HepG2 (cell line): ENCODE measurements around the gene ARHGEF39. TPM values are rescaled to one million over a fixed set of nuclear protein-coding genes. Genes with fewer than 3 reads are reported as not detected.

Experiments used
- ATAC-seq: fragments of 200-7000 bp; cut with Tn5 transposase; 3 replicates; pipeline ENCODE4 v1.9.1; 2020; ENCODE audit warnings: mild to moderate bottlenecking, moderate library complexity
- BruUV-seq: library from RNA; stranded (reverse); fragments of 400-500 nt; replicated peaks from 2 replicates; lab custom pipeline; 2021; lab: Mats Ljungman, UMichigan
- CTCF ChIA-PET: fragments of 300-600 bp; formaldehyde crosslinking; extraction: SDS; loops from one replicate; lab custom pipeline; 2021; ENCODE audit warnings: low total read pairs, inconsistent platforms, low intra/inter-chr PET ratio; lab: Yijun Ruan, JAX
- POLR2A ChIA-PET: fragments of 350-600 bp; sonication (Branson Sonifier 250); formaldehyde crosslinking; loops from one replicate; lab custom pipeline; 2020; ENCODE audit warnings: antibody characterized with exemption, inconsistent platforms; lab: Yijun Ruan, JAX
- DNase-seq: peaks from one replicate; pipeline ENCODE4 v3.0.0-alpha.2; 2015; ENCODE audit warnings: low spot score
- FAIRE-seq: peaks from 3 replicates; lab custom pipeline; 2011; peaks lifted over from hg19 to GRCh38; lab: Jason Lieb, UNC
- H2AFZ ChIP-seq: one replicate; pipeline ENCODE4 v1.6.1; 2011; ENCODE audit warnings: low read length, inconsistent platforms
- H3K27ac ChIP-seq: fragments of 300-600 bp; 3 replicates; pipeline ENCODE4 v1.8.0; 2011; ENCODE audit warnings: mixed run types, mild to moderate bottlenecking, mixed read lengths, low read length, inconsistent platforms; ENCODE audit not compliant: insufficient read depth; ENCODE audit errors: extremely low read length
- H3K27me3 ChIP-seq, 2 experiments: fragments of 200-600 bp in 1 of 2; 2 replicates in 1 of 2; 3 replicates in 1 of 2; pipeline versions ENCODE4 v1.6.0 to v1.8.0; 2011; ENCODE audit warnings: low read length in 2 of 2, mild to moderate bottlenecking in 2 of 2, moderate library complexity in 2 of 2, inconsistent platforms in 1 of 2; ENCODE audit not compliant: insufficient read depth in 2 of 2, control insufficient read depth in 1 of 2
- H3K36me3 ChIP-seq, 2 experiments: fragments of 200-600 bp in 1 of 2; replicated peaks in 1 of 2; 2 replicates in 1 of 2; 3 replicates in 1 of 2; pipeline versions ENCODE4 v1.5.1 to v1.8.0; 2011; ENCODE audit warnings: low read length in 2 of 2, inconsistent platforms in 1 of 2; ENCODE audit not compliant: insufficient read depth in 2 of 2, control insufficient read depth in 1 of 2
- H3K4me1 ChIP-seq: 2 replicates; pipeline ENCODE4 v1.5.1; 2012; ENCODE audit warnings: low read length, inconsistent platforms; ENCODE audit not compliant: insufficient read depth
- H3K4me2 ChIP-seq: 2 replicates; pipeline ENCODE4 v1.6.0; 2011; ENCODE audit warnings: low read depth, low read length, inconsistent platforms
- H3K4me3 ChIP-seq, 3 experiments: fragments of 200-600 bp in 1 of 3; sonication (generic), shearing (Covaris generic) in 1 of 3; replicated peaks in 1 of 3; 2 replicates each; pipeline ENCODE4 v1.5.1; 2011 to 2016; ENCODE audit warnings: low read length in 3 of 3, inconsistent platforms in 2 of 3, low read depth in 2 of 3, mild to moderate bottlenecking in 2 of 3, control low read depth in 1 of 3, mixed read lengths in 1 of 3; ENCODE audit not compliant: insufficient read depth in 1 of 3
- H3K79me2 ChIP-seq: one replicate; pipeline ENCODE4 v1.6.1; 2011; ENCODE audit warnings: low read length, inconsistent platforms; ENCODE audit not compliant: insufficient read depth
- H3K9ac ChIP-seq: 2 replicates; pipeline ENCODE4 v1.6.0; 2011; ENCODE audit warnings: mild to moderate bottlenecking, low read depth, low read length, inconsistent platforms; ENCODE audit not compliant: insufficient read depth
- H3K9me3 ChIP-seq: 2 replicates; pipeline ENCODE4 v1.5.1; 2012; ENCODE audit warnings: mild to moderate bottlenecking, low read length
- H4K20me1 ChIP-seq: 2 replicates; pipeline ENCODE4 v1.6.0; 2011; ENCODE audit warnings: inconsistent platforms, mild to moderate bottlenecking, low read length, moderate library complexity; ENCODE audit not compliant: insufficient read depth
- AGO2 ChIP-seq: fragments of 200-400 bp; formaldehyde crosslinking; optimal IDR thresholded peaks from 2 replicates; pipeline ENCODE3; 2017; ENCODE audit warnings: mild to moderate bottlenecking, low read depth, low read length, moderate library complexity
- MXD4 ChIP-seq: IDR thresholded peaks from 2 replicates; pipeline ENCODE4 v1.6.1; 2016; ENCODE audit warnings: mild to moderate bottlenecking, missing biosample characterization, missing genetic modification reagents
- NFYB ChIP-seq: sonication (generic); formaldehyde crosslinking; IDR thresholded peaks from 2 replicates; pipeline ENCODE4 v1.4.0; 2020; ENCODE audit warnings: missing genetic modification reagents
- NR2F6 ChIP-seq, 2 experiments: IDR thresholded peaks; 2 replicates each; pipeline ENCODE4 v1.6.1; 2016; ENCODE audit warnings: antibody characterized with exemption in 1 of 2, mild to moderate bottlenecking in 1 of 2
- RELA ChIP-seq: sonication (generic); formaldehyde crosslinking; IDR thresholded peaks from 2 replicates; pipeline ENCODE4 v1.4.0; 2020; ENCODE audit warnings: missing genetic modification reagents
- ZFAT ChIP-seq: sonication (generic); formaldehyde crosslinking; conservative IDR thresholded peaks from 2 replicates; pipeline ENCODE4 v1.8.1; 2023; ENCODE audit warnings: missing genetic modification reagents, inconsistent platforms
- ZNF484 ChIP-seq: sonication (generic); formaldehyde crosslinking; IDR thresholded peaks from 2 replicates; pipeline ENCODE4 v1.5.1; 2020; ENCODE audit warnings: mild to moderate bottlenecking, low read depth, missing genetic modification reagents, borderline replicate concordance
- ZNF496 ChIP-seq: sonication (generic); formaldehyde crosslinking; IDR thresholded peaks from 2 replicates; pipeline ENCODE4 v1.8.1; 2023; ENCODE audit warnings: mild to moderate bottlenecking, moderate library complexity, missing genetic modification reagents; ENCODE audit not compliant: insufficient replicate concordance
- ZNF503 ChIP-seq: sonication (generic); formaldehyde crosslinking; IDR thresholded peaks from 2 replicates; pipeline ENCODE4 v1.4.0; 2020; ENCODE audit warnings: missing genetic modification reagents
- WGBS: methylation state at CpG from one replicate; pipeline ENCODE4 v1.1.6; 2017; ENCODE audit warnings: low lambda C conversion rate; 5-methylcytosine and 5-hydroxymethylcytosine counted together
- in situ Hi-C: cut with HindIII; loops from 2 replicates; pipeline ENCODE4 v1.10.0; 2017; ENCODE audit warnings: low pct_unique_long_range_greater_than_20kb; ENCODE audit not compliant: extremely low pct_ligation_motif_present
- intact Hi-C: fragments of 100-400 bp; cut with micrococcal nuclease; formaldehyde crosslinking; loops from one replicate; pipeline ENCODE4 v1.10.0; 2022; ENCODE audit not compliant: unreplicated experiment
- polyA plus RNA-seq, 8 experiments: library from polyadenylated mRNA; depleted of rRNA in 3 of 8; stranded (reverse) in 7 of 8; unstranded in 1 of 8; fragments of >200 nt; fragmentation: Illumina TruSeq in 4 of 8; extraction: Trizol in 4 of 8; gene quantifications; 2 replicates each; pipeline versions ENCODE4 v1.2.1 to v1.2.3, GENCODE V29; 2011 to 2016; ENCODE audit warnings: low read depth in 4 of 8, missing spikeins in 1 of 8, mixed read lengths in 1 of 8; ENCODE audit not compliant: insufficient read depth in 1 of 8
- total RNA-seq, 5 experiments: library from RNA; depleted of rRNA; stranded (reverse); fragments of >200 nt; fragmentation: Illumina TruSeq; extraction: Trizol; gene quantifications; 2 replicates each; pipeline ENCODE4 v1.2.3, GENCODE V29; 2016; ENCODE audit warnings: low read depth in 1 of 5

ARHGEF39 gene
- total and polyA plus RNA-seq, 2 of the 13 experiments (the other 11 are each of a cell fraction or from before 2014, with no cell fraction given) = 11.2 to 12.3 TPM

GRCh38 chr9:35664531-35665470 is at the start of gene ARHGEF39 (continued):
- TF ChIP-seq ZNF503 (CRISPR knock-in tag) (peak; percentile 18; the same call in 1 of the 2 replicates), ZNF496 (CRISPR knock-in tag) (peak; percentile 19), ZNF484 (CRISPR knock-in tag) (no peak), ZFAT (CRISPR knock-in tag) (no peak), MXD4 (CRISPR knock-in tag) (peak; percentile 92), NFYB (peak; percentile 19), NR2F6 (IDR thresholded peaks at IDR 0.05) (no peak), NR2F6 (CRISPR knock-in tag; IDR thresholded peaks at IDR 0.05) (0 out of 2 replicates have a peak, but pooled peaks have one; percentile 60)
- TF ChIP-seq, all 625 proteins: peak for 331

GRCh38 chr9:35714123-35714522 is 49.1 kb upstream of the ARHGEF39 start:
- TF ChIP-seq AGO2 (peak; percentile 5), RELA (CRISPR knock-in tag) (no peak)
- no TSS peak for BruUV-seq
- POLR2A ChIA-PET = interaction anchor here (0.9 to 2.1 kb wide), 2 partner anchors 30 to 49 kb away, joined by 3 to 4 read pairs; partner anchors contain the start of gene ARHGEF39
- ATAC-seq (no peak), DNase-seq (no peak), FAIRE-seq (no peak)
- Histone ChIP-seq H3K36me3 (peaks cover 52 to 89% of the 10 kb centered on the region in 2 experiments), H3K9ac (no peak overlapping the region), H3K27me3 (no peaks in the 10 kb centered on the region), H3K4me3 (no peak overlapping the region), H2AFZ (no peak overlapping the region), H3K4me2 (no peak overlapping the region), H3K79me2 (no peaks in the 10 kb centered on the region), H4K20me1 (no peaks in the 10 kb centered on the region), H3K27ac (no peak overlapping the region), H3K9me3 (no peaks in the 10 kb centered on the region), H3K4me1 (no peaks in the 10 kb centered on the region)
- CTCF ChIA-PET = no interaction called here
- intact Hi-C loops (no loop called here), in situ Hi-C loops (no loop called here)
- WGBS = 93% methylated on average over 6 of the region's 6 CpGs
